Measurements from ENCODE around the gene SLC36A2. TPM values are rescaled to one million over a fixed set of nuclear protein-coding genes. Genes with fewer than 3 reads are reported as not detected.

The SLC36A2 gene
- total RNA-seq, 2 experiments from 2014 or later: not detected

DNA sequence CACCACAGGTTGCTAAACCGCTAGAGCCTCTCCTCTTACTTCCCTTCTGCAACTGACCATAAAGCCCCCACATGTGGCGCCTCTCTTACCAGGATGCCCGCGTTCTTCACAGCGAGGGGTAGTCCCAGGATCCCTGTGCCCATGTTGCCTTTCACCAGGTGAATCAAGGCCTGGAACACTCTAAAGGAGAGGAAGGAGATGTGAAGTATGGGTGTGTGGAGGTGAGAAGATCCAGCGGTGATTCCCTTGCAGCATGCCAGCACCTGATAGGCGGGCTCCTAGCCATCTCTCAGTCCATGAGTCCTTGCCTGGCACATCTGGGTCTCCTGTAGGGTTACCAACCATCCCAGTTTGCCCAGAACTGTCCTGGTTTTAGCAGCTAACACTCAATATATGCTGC lies 3.3 kb downstream of the SLC36A2 start:
- BruUV-seq (replicated peaks): no TSS peak
- Histone ChIP-seq H3K4me1 (ENCODE audit: insufficient read depth, low read length, poor library complexity, severe bottlenecking) (no peaks in the 10 kb centered on the region), H3K4me2 (ENCODE audit: low read length) (no peak overlapping the region), H3K4me3 (ENCODE audit: low read depth, low read length, poor library complexity, severe bottlenecking) (no peak overlapping the region), H3K9me2 (ENCODE audit: insufficient read depth, low read length) (no peaks in the 10 kb centered on the region), H3K36me3 (ENCODE audit: insufficient read depth, low read length) (no peaks in the 10 kb centered on the region), H3K9me3 (ENCODE audit: low read length) (no peaks in the 10 kb centered on the region), H3K79me2 (ENCODE audit: insufficient read depth, low read depth, low read length) (no peaks in the 10 kb centered on the region), H3K27ac (ENCODE audit: low read depth, low read length, poor library complexity, severe bottlenecking) (no peak overlapping the region), H2AFZ (ENCODE audit: low read length) (no peak overlapping the region), H4K20me1 (ENCODE audit: insufficient read depth, low read length) (no peaks in the 10 kb centered on the region)
- ChIA-PET POLR2A (no interaction called here), CTCF (ENCODE audit: unreplicated experiment) (no interaction called here)
- TF ChIP-seq, protein P1, sequence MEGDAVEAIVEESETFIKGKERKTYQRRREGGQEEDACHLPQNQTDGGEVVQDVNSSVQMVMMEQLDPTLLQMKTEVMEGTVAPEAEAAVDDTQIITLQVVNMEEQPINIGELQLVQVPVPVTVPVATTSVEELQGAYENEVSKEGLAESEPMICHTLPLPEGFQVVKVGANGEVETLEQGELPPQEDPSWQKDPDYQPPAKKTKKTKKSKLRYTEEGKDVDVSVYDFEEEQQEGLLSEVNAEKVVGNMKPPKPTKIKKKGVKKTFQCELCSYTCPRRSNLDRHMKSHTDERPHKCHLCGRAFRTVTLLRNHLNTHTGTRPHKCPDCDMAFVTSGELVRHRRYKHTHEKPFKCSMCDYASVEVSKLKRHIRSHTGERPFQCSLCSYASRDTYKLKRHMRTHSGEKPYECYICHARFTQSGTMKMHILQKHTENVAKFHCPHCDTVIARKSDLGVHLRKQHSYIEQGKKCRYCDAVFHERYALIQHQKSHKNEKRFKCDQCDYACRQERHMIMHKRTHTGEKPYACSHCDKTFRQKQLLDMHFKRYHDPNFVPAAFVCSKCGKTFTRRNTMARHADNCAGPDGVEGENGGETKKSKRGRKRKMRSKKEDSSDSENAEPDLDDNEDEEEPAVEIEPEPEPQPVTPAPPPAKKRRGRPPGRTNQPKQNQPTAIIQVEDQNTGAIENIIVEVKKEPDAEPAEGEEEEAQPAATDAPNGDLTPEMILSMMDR (conservative IDR thresholded peaks at IDR 0.05; ENCODE audit: low read length): no peak
- TF ChIP-seq EZH2phosphoT487 (IDR thresholded peaks at IDR 0.05; ENCODE audit: borderline replicate concordance, low read depth, low read length): no peak
- intact Hi-C loops (cut with micrococcal nuclease; ENCODE audit: unreplicated experiment): no loop called here
- DNase-seq (ENCODE audit: low spot score): no peak

DNA sequence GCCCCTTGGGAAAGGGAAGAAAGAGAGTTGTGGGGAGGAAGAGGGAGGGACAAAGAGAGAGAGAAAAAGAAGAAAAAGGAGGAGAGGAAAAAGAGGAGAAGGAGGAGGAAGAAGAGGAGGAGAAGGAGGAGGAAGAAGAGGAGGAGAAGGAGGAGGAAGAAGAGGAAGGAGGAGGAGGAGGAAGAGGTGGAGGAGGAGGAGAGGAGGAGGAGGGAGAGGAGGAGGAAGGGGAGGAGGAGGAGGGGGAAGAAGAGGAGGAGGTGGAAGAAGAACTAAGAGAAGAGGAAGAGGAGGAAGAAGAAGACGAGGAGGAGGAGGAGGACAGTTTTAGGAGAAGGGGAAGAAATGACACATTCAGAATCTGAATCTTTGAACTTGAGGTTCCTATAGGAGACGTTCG lies 7.4 kb downstream of the SLC36A2 start:
- Histone ChIP-seq H4K20me1 (ENCODE audit: insufficient read depth, low read length) (no peaks in the 10 kb centered on the region), H3K4me2 (ENCODE audit: low read length) (no peak overlapping the region), H3K4me3 (ENCODE audit: low read depth, low read length, poor library complexity, severe bottlenecking) (no peak overlapping the region), H3K9me3 (ENCODE audit: low read length) (no peaks in the 10 kb centered on the region), H3K4me1 (ENCODE audit: insufficient read depth, low read length, poor library complexity, severe bottlenecking) (no peaks in the 10 kb centered on the region), H3K9me2 (ENCODE audit: insufficient read depth, low read length) (no peaks in the 10 kb centered on the region), H3K36me3 (ENCODE audit: insufficient read depth, low read length) (no peaks in the 10 kb centered on the region), H3K27ac (ENCODE audit: low read depth, low read length, poor library complexity, severe bottlenecking) (no peak overlapping the region), H2AFZ (ENCODE audit: low read length) (no peak overlapping the region), H3K79me2 (ENCODE audit: insufficient read depth, low read depth, low read length) (no peaks in the 10 kb centered on the region)
- DNase-seq (ENCODE audit: low spot score): no peak
- no TSS peak for BruUV-seq (replicated peaks)
- intact Hi-C loops (cut with micrococcal nuclease; ENCODE audit: unreplicated experiment): no loop called here
- no peak for TF ChIP-seq EZH2phosphoT487 (IDR thresholded peaks at IDR 0.05; ENCODE audit: borderline replicate concordance, low read depth, low read length)
- TF ChIP-seq, protein P1 (conservative IDR thresholded peaks at IDR 0.05; ENCODE audit: low read length): no peak
- POLR2A ChIA-PET: no interaction called here
- CTCF ChIA-PET (ENCODE audit: unreplicated experiment): no interaction called here

GRCh38 chr5:151338734-151339133 lies 8.6 kb downstream of the SLC36A2 start:
- ChIA-PET CTCF (ENCODE audit: unreplicated experiment) (no interaction called here), POLR2A (no interaction called here)
- Histone ChIP-seq H3K27ac (ENCODE audit: low read depth, low read length, poor library complexity, severe bottlenecking) (no peak overlapping the region), H3K4me3 (ENCODE audit: low read depth, low read length, poor library complexity, severe bottlenecking) (no peak overlapping the region), H3K79me2 (ENCODE audit: insufficient read depth, low read depth, low read length) (no peaks in the 10 kb centered on the region), H4K20me1 (ENCODE audit: insufficient read depth, low read length) (no peaks in the 10 kb centered on the region), H3K4me1 (ENCODE audit: insufficient read depth, low read length, poor library complexity, severe bottlenecking) (no peaks in the 10 kb centered on the region), H3K4me2 (ENCODE audit: low read length) (no peak overlapping the region), H2AFZ (ENCODE audit: low read length) (no peak overlapping the region), H3K9me2 (ENCODE audit: insufficient read depth, low read length) (no peaks in the 10 kb centered on the region), H3K9me3 (ENCODE audit: low read length) (no peaks in the 10 kb centered on the region), H3K36me3 (ENCODE audit: insufficient read depth, low read length) (no peaks in the 10 kb centered on the region)
- no peak for DNase-seq (ENCODE audit: low spot score)
- BruUV-seq (replicated peaks): no TSS peak
- intact Hi-C loops (cut with micrococcal nuclease; ENCODE audit: unreplicated experiment): no loop called here
- TF ChIP-seq, protein P1 (conservative IDR thresholded peaks at IDR 0.05; ENCODE audit: low read length): no peak
- TF ChIP-seq EZH2phosphoT487 (IDR thresholded peaks at IDR 0.05; ENCODE audit: borderline replicate concordance, low read depth, low read length): no peak

All from OCI-LY7 (cell line).